ENCODE results near the gene PRTG.

The PRTG gene

DNA sequence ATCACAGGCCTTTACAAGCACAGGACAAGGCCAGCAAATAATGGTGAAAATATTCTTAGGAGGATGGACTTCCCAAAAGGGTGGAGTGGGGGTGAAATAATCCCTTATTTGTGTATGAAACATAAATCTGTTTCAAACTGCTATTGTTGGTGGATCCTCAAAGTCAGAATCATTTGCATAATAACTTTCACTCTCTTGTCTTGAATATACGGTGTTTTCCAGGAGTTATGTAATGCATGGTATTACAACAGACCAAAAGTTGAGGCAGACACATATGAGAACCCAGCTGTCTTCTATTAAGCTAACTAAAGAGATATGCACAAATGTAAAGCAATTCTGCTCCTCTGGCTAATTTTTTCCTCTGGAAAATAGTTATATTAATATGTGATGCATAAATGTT, 57.7 kb downstream of the PRTG start:
- no peak overlapping the region for H3K4me3 ChIP-seq (ENCODE audit: low read depth, low read length)
- DNase-seq (ENCODE audit: low read depth) = peak; percentile 12
- TF ChIP-seq, protein P1, sequence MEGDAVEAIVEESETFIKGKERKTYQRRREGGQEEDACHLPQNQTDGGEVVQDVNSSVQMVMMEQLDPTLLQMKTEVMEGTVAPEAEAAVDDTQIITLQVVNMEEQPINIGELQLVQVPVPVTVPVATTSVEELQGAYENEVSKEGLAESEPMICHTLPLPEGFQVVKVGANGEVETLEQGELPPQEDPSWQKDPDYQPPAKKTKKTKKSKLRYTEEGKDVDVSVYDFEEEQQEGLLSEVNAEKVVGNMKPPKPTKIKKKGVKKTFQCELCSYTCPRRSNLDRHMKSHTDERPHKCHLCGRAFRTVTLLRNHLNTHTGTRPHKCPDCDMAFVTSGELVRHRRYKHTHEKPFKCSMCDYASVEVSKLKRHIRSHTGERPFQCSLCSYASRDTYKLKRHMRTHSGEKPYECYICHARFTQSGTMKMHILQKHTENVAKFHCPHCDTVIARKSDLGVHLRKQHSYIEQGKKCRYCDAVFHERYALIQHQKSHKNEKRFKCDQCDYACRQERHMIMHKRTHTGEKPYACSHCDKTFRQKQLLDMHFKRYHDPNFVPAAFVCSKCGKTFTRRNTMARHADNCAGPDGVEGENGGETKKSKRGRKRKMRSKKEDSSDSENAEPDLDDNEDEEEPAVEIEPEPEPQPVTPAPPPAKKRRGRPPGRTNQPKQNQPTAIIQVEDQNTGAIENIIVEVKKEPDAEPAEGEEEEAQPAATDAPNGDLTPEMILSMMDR (IDR thresholded peaks at IDR 0.05; ENCODE audit: low read depth, low read length, missing control alignments) = no peak

DNA sequence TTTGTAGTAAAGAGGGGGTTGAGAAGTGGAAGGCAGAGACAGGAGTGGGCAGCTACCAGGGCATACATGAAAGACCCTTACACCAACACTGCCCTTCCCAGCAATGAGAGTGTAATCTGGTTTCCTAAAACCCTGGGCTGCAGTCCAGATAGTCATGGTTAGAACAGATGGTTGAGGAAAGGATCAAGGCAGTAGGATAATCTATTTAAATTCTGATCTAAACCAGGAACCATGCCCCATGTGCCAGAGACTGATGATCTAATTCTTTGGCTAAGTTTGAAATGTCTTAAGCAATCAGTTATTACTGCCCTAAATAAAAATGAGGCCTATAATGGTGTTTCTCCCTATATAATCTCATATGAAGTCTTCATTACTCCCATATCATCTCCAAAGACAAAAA, 59.6 kb downstream of the PRTG start:
- DNase-seq (ENCODE audit: low read depth) = no peak
- TF ChIP-seq, protein P1 (IDR thresholded peaks at IDR 0.05; ENCODE audit: low read depth, low read length, missing control alignments) = no peak
- H3K4me3 ChIP-seq (ENCODE audit: low read depth, low read length) = no peak overlapping the region

DNA sequence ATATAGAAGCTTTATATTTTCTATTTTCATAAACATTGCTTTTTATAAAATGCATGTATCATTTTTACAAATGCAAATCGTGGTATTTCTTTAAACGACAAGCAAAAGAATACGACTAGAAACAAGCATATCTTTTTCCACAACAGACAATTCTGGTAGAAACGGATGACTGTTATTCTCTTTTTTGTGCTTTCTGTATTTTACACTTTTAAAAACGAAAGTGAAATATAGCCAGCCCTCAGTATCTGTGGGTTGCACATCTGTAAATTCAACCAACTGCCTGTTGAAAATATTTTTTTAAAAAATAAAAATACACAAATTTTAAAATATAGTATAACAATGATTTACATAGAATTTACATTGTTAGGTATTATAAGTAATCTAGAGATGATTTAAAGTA, 61.3 kb downstream of the PRTG start:
- TF ChIP-seq, protein P1 (IDR thresholded peaks at IDR 0.05; ENCODE audit: low read depth, low read length, missing control alignments) = no peak
- H3K4me3 ChIP-seq (ENCODE audit: low read depth, low read length) = no peak overlapping the region
- DNase-seq (ENCODE audit: low read depth) = no peak

DNA sequence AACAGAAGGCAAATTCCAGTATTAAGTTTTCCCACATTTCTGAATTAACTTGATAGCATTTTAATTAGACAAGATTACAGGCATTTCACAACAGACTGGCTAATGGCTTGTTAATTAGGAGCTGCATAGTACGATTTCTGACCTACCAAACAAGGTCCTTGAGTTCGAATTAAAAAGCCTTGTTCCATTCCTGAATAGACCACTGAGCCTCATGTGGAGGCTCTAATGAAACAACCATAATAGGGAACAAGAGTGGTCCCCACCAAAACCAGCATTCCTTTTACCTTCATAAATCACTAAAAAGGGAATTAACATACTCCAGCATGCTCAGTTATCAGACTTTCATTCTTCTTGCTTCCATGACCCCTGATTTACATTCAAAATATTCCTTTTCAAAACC, 66.4 kb downstream of the PRTG start:
- no peak overlapping the region for H3K4me3 ChIP-seq (ENCODE audit: low read depth, low read length)
- DNase-seq (ENCODE audit: low read depth) = no peak
- TF ChIP-seq, protein P1 (IDR thresholded peaks at IDR 0.05; ENCODE audit: low read depth, low read length, missing control alignments) = no peak

DNA sequence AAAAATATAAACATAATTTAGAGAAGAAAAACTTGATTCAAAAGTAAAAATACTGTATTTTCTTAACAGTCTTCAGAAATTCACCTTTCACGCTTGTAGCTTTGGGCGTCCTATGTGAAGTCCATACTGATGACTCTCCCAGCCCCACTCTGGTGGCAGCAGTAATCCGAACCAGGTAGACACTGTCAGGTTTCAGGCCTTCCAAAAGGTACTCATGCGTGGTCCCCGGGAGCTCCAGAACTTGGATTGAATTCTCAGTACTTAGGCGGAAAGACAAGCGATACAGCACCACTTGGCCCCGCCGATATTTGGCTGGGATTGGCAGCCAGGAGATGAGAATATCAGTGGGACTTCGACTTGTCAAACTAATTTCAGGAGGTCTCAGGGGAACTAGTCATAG, 69.7 kb downstream of the PRTG start:
- DNase-seq (ENCODE audit: low read depth) = no peak
- no peak overlapping the region for H3K4me3 ChIP-seq (ENCODE audit: low read depth, low read length)
- TF ChIP-seq, protein P1 (IDR thresholded peaks at IDR 0.05; ENCODE audit: low read depth, low read length, missing control alignments) = no peak

DNA sequence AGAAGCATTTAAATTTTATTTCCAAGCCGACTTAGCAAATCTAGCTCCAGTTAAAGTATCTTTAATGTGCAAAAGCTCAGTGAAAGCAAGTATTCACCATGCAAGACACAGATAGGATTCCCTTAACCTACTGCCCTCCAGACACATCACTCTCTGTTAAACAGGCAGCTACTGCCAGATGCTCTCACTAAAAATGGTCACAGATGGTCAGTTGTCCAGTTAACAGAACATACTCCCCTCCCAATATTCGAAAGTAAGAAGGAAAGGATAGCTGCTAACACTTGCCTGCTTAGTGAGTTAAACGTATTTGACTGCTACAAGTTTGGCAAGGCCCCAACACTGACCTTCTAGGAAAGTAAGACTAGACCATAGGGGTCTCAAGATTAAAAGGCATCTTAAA, 73.7 kb downstream of the PRTG start:
- DNase-seq (ENCODE audit: low read depth) = no peak
- TF ChIP-seq, protein P1 (IDR thresholded peaks at IDR 0.05; ENCODE audit: low read depth, low read length, missing control alignments) = no peak
- H3K4me3 ChIP-seq (ENCODE audit: low read depth, low read length) = no peak overlapping the region

DNA sequence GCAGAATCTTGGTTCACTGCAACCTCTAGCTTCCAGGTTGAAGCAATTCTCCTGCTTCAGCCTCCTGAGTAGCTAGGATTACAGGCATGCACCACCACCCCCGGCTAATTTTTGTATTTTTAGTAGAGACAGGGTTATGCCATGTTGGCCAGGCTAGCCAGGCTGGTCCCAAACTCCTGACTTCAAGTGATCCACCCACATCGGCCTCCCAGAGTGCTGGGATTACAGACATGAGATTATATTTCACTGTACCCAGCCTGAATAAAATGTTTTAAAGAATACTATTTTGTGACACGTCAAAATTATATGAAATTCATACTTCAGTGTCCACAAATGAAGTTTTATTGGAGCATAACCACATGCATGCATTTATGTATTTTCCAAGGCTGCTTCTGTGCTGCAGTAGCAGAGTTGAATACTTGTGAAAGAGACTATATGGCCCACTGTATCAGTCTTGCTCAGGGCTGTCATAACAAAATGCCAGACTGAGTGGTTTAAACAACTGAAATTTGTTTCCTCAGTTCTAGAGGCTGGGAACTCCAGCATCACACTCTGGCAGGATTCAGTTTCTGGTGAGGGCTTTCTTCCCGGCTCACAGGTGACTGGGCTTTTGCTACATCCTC, 77.2 kb downstream of the PRTG start:
- H3K4me3 ChIP-seq (ENCODE audit: low read depth, low read length) = no peak overlapping the region
- TF ChIP-seq, protein P1 (IDR thresholded peaks at IDR 0.05; ENCODE audit: low read depth, low read length, missing control alignments) = no peak
- DNase-seq (ENCODE audit: low read depth) = no peak
